GM12872 (cell line): ENCODE results near the gene CERCAM.

Experiments
- CTCF ChIP-seq: IDR thresholded peaks from 3 replicates; pipeline ENCODE4 v1.5.1; 2011; ENCODE audit warnings: low read depth, mild to moderate bottlenecking, low read length, moderate library complexity; ENCODE audit not compliant: insufficient read depth

Gene CERCAM

GRCh38 chr9:128484686-128485413 is 64.2 kb downstream of the CERCAM start:
- TF ChIP-seq CTCF: no peak

- TF ChIP-seq CTCF: no peak
These were observed 64.8 kb downstream of the CERCAM start for GRCh38 chr9:128485414-128485855.

GRCh38 chr9:128486201-128486600 is 65.5 kb downstream of the CERCAM start:
- TF ChIP-seq CTCF: no peak
